GM21529 (cell line): ENCODE measurements around the gene CCDC17.

Experiments used
- ATAC-seq: cut with Tn5 transposase; IDR thresholded peaks from one replicate; pipeline ENCODE4 v1.9.1; 2021; ENCODE audit not compliant: unreplicated experiment

CCDC17 gene

GRCh38 chr1:45623972-45624371 lies at the start of gene CCDC17:
TSS of gene CCDC17 (minus strand) at chr1:45624054. CDS start at chr1:45623909, 145 bp downstream.
- no peak for ATAC-seq

GRCh38 chr1:45669859-45670655 lies 46.2 kb upstream of the CCDC17 start:
- ATAC-seq = no peak

DNA sequence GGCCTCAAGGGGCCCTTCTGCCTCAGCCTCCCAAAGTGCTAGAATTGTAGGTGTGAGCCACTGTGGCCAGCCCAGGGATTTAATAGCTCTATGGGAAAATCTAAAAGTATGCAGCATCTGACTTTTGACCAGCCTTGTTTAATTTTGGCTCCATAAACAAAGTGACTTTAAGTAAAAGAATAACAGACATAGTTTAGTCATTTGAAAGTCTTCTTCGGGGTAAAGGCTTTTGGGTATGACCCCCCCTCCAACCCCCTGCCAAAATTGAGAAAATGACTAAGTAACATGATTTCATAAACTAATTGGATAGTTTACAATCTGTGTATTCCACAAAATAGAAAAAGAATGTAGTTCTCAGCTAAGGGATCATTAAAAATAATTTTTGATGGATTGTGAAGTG lies 45.5 kb upstream of the CCDC17 start:
- no peak for ATAC-seq

- no peak for ATAC-seq
These were observed 44.7 kb upstream of the CCDC17 start for GRCh38 chr1:45668526-45668925.

DNA sequence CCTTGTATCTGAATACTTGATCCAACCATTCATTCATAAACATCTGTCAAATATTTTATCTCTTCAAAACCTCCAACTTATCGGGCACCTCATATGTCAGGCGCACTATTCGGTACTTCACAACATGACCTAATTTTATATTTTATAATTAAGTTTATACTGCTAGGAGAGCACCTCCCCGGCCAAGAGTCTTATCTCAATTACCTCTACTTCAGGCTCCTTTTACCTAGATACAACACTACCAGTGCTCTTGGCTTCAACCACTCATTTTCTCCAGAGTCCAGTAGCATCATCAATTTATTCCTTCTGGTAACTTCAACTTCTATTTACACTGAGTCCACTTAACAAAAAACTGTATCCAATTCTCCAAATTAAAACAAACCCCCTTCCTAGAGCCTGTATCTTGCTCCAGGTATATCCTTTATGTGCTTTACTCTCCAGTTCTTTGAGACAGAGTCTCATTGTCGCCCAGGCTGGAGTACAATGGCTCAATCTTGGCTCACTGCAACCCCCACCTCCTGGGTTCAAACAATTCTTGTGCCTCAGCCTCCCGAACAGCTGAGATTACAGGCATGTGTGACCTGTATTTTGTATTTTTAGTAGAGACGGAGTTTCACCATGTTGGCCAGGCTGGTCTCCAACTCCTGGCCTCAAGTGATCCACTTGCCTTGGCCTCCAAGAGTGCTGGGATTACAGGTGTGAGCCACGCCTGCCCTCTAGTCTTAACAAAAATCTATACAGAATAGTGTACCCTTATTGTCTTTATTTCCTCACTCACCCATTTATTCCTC lies 43.7 kb upstream of the CCDC17 start:
- no peak for ATAC-seq

DNA sequence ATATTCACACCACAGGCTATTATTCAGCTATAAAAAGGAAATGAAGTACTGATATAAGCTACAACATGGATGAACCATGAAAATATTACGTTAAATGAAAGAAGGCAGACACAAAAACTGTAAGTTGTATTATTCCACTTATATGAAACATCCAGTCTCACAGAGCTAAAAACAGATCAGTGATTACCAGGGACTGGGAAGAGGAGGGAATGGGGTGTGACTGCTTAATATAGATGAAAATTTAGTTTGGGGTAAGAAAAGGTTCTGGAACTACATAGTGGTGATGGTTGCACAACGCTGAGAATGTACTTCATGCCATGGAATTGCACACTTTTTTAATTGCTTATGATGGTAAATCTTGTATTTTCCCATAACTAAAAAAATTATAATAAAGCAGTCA lies 43.0 kb upstream of the CCDC17 start:
- no peak for ATAC-seq

DNA sequence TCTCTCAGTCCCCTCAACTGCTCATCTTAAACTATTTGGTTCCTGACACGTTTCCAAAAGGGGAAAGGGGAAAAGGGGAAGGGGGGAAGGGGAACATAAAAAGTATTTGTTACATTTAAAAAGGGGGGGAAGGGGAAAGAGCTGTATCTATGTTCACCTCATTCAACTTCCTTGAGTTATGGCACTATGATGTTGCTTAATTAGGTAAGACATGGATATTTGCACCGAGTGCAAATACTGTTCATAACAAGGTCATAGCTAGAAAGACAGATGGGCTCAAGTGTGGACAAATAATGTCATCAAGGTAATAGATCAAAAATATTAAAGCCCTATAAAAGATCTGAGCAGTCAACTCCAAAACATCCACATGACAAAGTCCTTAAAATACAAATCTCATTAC lies 36.5 kb upstream of the CCDC17 start:
- ATAC-seq = no peak

- ATAC-seq = no peak
These were observed 35.4 kb upstream of the CCDC17 start for GRCh38 chr1:45659222-45659621.

GRCh38 chr1:45658171-45658570 lies 34.3 kb upstream of the CCDC17 start:
- ATAC-seq = no peak

- ATAC-seq = no peak
These were observed 32.8 kb upstream of the CCDC17 start for GRCh38 chr1:45656573-45657226.

- no peak for ATAC-seq
These were observed 30.9 kb upstream of the CCDC17 start for GRCh38 chr1:45654540-45655280.

- no peak for ATAC-seq
These were observed 23.6 kb upstream of the CCDC17 start for GRCh38 chr1:45647248-45648021.

- ATAC-seq = no peak
These were observed 20.8 kb upstream of the CCDC17 start for GRCh38 chr1:45644661-45645060.

DNA sequence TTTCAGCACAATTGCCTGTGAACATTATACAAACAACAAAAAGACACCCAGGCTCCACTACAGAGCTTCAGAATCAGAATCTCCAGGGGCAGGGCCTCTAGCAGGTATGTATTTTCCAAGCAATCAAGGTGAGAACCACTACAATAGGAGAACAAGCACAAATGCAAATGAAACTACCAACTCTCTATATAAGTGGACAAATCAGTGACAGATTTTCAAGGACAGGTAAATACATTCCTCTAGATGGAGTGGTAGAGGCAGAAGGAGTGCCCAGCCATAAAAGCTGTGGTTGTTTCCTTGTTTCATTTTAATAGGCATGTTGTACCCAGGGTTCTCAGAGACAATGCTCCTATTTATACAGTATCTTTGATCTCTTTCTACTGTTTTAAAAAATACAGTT lies 20.1 kb upstream of the CCDC17 start:
- no peak for ATAC-seq

DNA sequence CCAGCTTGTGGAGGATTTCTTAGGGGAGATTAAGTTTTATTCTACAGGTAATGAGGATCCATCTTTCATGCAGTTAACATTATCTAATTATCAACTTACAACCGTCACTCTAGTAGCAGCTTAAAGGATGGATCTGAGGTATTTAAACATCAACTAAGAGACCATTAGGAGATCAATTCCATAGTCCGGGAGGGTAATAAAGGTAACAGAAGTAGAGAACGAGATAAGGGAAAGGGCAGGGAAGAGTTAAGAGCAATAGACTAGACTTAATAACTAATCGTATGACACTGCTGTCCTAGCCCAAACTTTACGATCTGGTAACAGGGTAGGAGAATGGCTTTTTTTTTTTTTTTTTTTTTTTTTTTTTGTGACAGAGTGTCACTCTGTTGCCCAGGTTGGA lies 19.5 kb upstream of the CCDC17 start:
- no peak for ATAC-seq

GRCh38 chr1:45640293-45640692 lies 16.4 kb upstream of the CCDC17 start:
- ATAC-seq = no peak

DNA sequence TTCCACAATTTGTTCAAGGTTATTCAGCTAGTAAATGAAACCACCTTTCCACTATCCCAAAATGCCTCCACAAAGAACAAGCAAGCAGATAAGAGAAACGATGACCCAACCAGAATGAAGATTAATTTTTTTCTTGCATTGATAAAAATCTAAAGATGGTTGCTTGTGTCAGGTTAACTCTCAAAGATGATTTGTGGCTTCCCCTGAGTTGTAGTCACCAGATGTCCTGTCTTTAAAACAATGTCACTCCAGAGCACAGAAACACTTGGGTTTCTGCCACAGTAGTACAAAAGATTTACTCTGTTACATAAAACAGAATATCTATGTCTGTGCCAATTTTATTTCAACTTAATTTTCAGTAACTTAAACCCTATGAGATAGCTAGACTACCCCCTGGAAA lies 11.4 kb upstream of the CCDC17 start:
- no peak for ATAC-seq

- ATAC-seq = no peak
These were observed 6.6 kb upstream of the CCDC17 start for GRCh38 chr1:45630429-45630828.

GRCh38 chr1:45629035-45629434 lies 5.2 kb upstream of the CCDC17 start:
- no peak for ATAC-seq
